Stimulated activated CD8-positive, alpha-beta memory T cell treated with anti-CD3 and anti-CD28 coated beads, Interleukin-7, amount 100 ng/mL, for 1 hour (primary cell): ENCODE results near the gene SMIM1.

Experiments used
- DNase-seq, 2 donors: peaks; one replicate each; pipeline ENCODE4 v3.0.0-alpha.2; 2020; ENCODE audit warnings: low read depth in 2 of 2

Gene SMIM1

GRCh38 chr1:3777078-3777547 is 4.6 kb downstream of the SMIM1 start:
- DNase-seq, result no peak

- DNase-seq, result no peak
These were observed 5.4 kb downstream of the SMIM1 start for GRCh38 chr1:3777647-3778589.

- DNase-seq, result no peak
These were observed 6.2 kb downstream of the SMIM1 start for GRCh38 chr1:3778590-3779264.

- DNase-seq, result no peak
These were observed 6.8 kb downstream of the SMIM1 start for GRCh38 chr1:3779265-3779911.

- DNase-seq, result no peak
These were observed 7.4 kb downstream of the SMIM1 start for GRCh38 chr1:3779912-3780416.

- DNase-seq, result no peak
These were observed 8.4 kb downstream of the SMIM1 start for GRCh38 chr1:3780901-3781300.

GRCh38 chr1:3783651-3784474 is 11.3 kb downstream of the SMIM1 start:
- no peak for DNase-seq

- DNase-seq, result no peak
These were observed 12.5 kb downstream of the SMIM1 start for GRCh38 chr1:3785045-3785444.

GRCh38 chr1:3785456-3786157 is 13.1 kb downstream of the SMIM1 start:
- DNase-seq, result no peak

GRCh38 chr1:3786468-3787348 is 14.2 kb downstream of the SMIM1 start:
- no peak for DNase-seq

- no peak for DNase-seq
These were observed 14.8 kb downstream of the SMIM1 start for GRCh38 chr1:3787349-3787715.

GRCh38 chr1:3787745-3788605 is 15.4 kb downstream of the SMIM1 start:
- DNase-seq, result no peak

- no peak for DNase-seq
These were observed 16.3 kb downstream of the SMIM1 start for GRCh38 chr1:3788756-3789420.

GRCh38 chr1:3789421-3790300 is 17.1 kb downstream of the SMIM1 start:
- no peak for DNase-seq

- DNase-seq, result no peak
These were observed 18.0 kb downstream of the SMIM1 start for GRCh38 chr1:3790500-3790923.

- no peak for DNase-seq
These were observed 18.4 kb downstream of the SMIM1 start for GRCh38 chr1:3790952-3791351.
